Sigmoid colon (tissue), 7 donors: ENCODE data around the gene INO80D. TPM values are rescaled to one million over a fixed set of nuclear protein-coding genes. Genes with fewer than 3 reads are reported as not detected.

Source experiments
- DNase-seq: peaks from one replicate; pipeline ENCODE4 v3.0.0-alpha.2; 2019
- H3K27ac ChIP-seq, 4 donors: fragments of 200-600 bp; sonication (generic); one replicate each; pipeline ENCODE4 v1.5.1; 2016 to 2019; ENCODE audit warnings: mild to moderate bottlenecking in 1 of 4
- H3K27me3 ChIP-seq, 3 donors: fragments of 200-600 bp; sonication (generic); one replicate each; pipeline ENCODE4 v1.5.1; 2019; ENCODE audit warnings: mild to moderate bottlenecking in 1 of 3
- H3K36me3 ChIP-seq, 4 donors: fragments of 200-600 bp; sonication (generic); one replicate each; pipeline ENCODE4 v1.5.1; 2016 to 2019
- H3K4me1 ChIP-seq, 4 donors: fragments of 200-600 bp; sonication (generic); one replicate each; pipeline ENCODE4 v1.5.1; 2017 to 2019
- H3K4me3 ChIP-seq, 4 donors: fragments of 200-600 bp; sonication (generic); one replicate each; pipeline ENCODE4 v1.5.1; 2017 to 2019; ENCODE audit warnings: mild to moderate bottlenecking in 2 of 4, moderate library complexity in 1 of 4
- H3K9me3 ChIP-seq, 4 donors: fragments of 200-600 bp in 3 of 4; sonication (generic) in 3 of 4; one replicate each; pipeline versions ENCODE4 v1.5.1 to v1.6.1; 2013 to 2019
- EP300 ChIP-seq, 4 donors: sonication (generic); formaldehyde crosslinking; IDR thresholded peaks; one replicate each; pipeline ENCODE4 v1.6.1; 2017; ENCODE audit warnings: antibody characterized with exemption in 4 of 4
- POLR2A ChIP-seq, 2 donors: fragments of 450-650 bp; IDR thresholded peaks; one replicate each; pipeline ENCODE4 v1.6.1; 2016; ENCODE audit warnings: antibody characterized with exemption in 2 of 2, mild to moderate bottlenecking in 2 of 2, moderate library complexity in 2 of 2
- POLR2AphosphoS5 ChIP-seq, 4 donors: sonication (generic); formaldehyde crosslinking; IDR thresholded peaks; one replicate each; pipeline ENCODE4 v1.6.1; 2017; ENCODE audit warnings: antibody characterized with exemption in 4 of 4
- WGBS, 2 donors: extraction: QIAGEN DNeasy Blood & Tissue Kit; methylation state at CpG; one replicate each; pipeline ENCODE4 v1.1.7; 2013; 5-methylcytosine and 5-hydroxymethylcytosine counted together
- intact Hi-C: fragments of 100-400 bp; cut with DNase I; formaldehyde crosslinking; loops from one replicate; pipeline ENCODE4 v1.15.1; 2023
- polyA plus RNA-seq, 3 donors: library from polyadenylated mRNA; stranded (reverse); fragments of 200-250 nt; gene quantifications; one replicate each; pipeline ENCODE4 v1.2.3, GENCODE V29; 2013
- total RNA-seq, 4 donors: library from RNA; depleted of rRNA; stranded (reverse); fragments of >200 nt; gene quantifications; one replicate each; pipeline ENCODE4 v1.1.0, GENCODE V29; 2016
- TF ChIP-seq, protein P1 (sequence below), 4 experiments: fragments of 450-650 bp in 3 of 4; fragments of 200-600 bp in 1 of 4; IDR thresholded peaks; one replicate each; pipeline ENCODE4 v1.5.1; 2016 to 2019; ENCODE audit warnings: antibody characterized with exemption in 4 of 4, mild to moderate bottlenecking in 3 of 4, moderate library complexity in 2 of 4
- donor health status: healthy with polysubstance abuse.
- donor health status: Bipolar disorder and iron deficiency.
- donor health status: healthy.

Gene INO80D
- total and polyA plus RNA-seq, 7 donors = 1.2 to 19.8 (median 13.0) TPM

DNA sequence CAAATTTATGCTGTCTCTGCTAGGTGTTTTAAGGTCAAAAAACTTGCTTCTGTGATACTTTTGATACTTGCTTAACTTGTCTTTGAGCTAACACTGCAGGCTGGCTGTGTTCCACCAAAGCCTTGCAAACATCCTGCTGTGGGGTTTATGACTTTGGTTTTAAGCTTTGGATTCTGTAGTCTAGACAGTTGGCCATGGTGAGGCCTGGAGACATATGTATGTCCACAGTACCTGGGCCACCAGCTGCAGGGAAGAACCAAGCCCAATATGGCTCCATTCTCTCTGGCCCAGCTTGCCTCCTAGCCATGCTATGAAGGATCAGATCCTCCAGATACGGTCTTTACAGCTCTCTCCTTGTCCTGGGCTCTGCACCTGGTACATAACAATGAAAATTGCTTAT is 113.9 kb downstream of the INO80D start:
- Histone ChIP-seq H3K27me3 (no peaks in the 10 kb centered on the region), H3K4me3 (no peak overlapping the region), H3K9me3 (no peaks in the 10 kb centered on the region), H3K27ac (no peak overlapping the region), H3K4me1 (peaks cover 0 to 19% (median 10%) of the 10 kb centered on the region in 4 donors), H3K36me3 (no peaks in the 10 kb centered on the region)
- WGBS, 2 donors = 17 to 62% methylated on average over 1 of the region's 1 CpG
- intact Hi-C loops = no loop called here
- TF ChIP-seq POLR2AphosphoS5 (IDR thresholded peaks at IDR 0.05) (no peak), EP300 (IDR thresholded peaks at IDR 0.05) (no peak), POLR2A (IDR thresholded peaks at IDR 0.05) (no peak)
- TF ChIP-seq, protein P1, sequence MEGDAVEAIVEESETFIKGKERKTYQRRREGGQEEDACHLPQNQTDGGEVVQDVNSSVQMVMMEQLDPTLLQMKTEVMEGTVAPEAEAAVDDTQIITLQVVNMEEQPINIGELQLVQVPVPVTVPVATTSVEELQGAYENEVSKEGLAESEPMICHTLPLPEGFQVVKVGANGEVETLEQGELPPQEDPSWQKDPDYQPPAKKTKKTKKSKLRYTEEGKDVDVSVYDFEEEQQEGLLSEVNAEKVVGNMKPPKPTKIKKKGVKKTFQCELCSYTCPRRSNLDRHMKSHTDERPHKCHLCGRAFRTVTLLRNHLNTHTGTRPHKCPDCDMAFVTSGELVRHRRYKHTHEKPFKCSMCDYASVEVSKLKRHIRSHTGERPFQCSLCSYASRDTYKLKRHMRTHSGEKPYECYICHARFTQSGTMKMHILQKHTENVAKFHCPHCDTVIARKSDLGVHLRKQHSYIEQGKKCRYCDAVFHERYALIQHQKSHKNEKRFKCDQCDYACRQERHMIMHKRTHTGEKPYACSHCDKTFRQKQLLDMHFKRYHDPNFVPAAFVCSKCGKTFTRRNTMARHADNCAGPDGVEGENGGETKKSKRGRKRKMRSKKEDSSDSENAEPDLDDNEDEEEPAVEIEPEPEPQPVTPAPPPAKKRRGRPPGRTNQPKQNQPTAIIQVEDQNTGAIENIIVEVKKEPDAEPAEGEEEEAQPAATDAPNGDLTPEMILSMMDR (IDR thresholded peaks at IDR 0.05) = no peak
- DNase-seq = peak; percentile 66

- H3K9me3 ChIP-seq = no peaks in the 10 kb centered on the region
- peaks cover 0 to 11% (median 6%) of the 10 kb centered on the region in 4 donors for H3K4me1 ChIP-seq
- TF ChIP-seq POLR2AphosphoS5 (IDR thresholded peaks at IDR 0.05) (no peak), POLR2A (IDR thresholded peaks at IDR 0.05) (no peak), EP300 (IDR thresholded peaks at IDR 0.05) (no peak)
- TF ChIP-seq, protein P1 (IDR thresholded peaks at IDR 0.05) = no peak
- no peak overlapping the region for H3K27ac ChIP-seq
- intact Hi-C loops = no loop called here
- DNase-seq = no peak
- H3K4me3 ChIP-seq = no peak overlapping the region
- H3K27me3 ChIP-seq = no peaks in the 10 kb centered on the region
- 84 to 90% methylated on average over 5 of the region's 5 CpGs for WGBS, 2 donors
- H3K36me3 ChIP-seq = no peaks in the 10 kb centered on the region
These were observed 115.6 kb downstream of the INO80D start for GRCh38 chr2:205970348-205970747.

- Histone ChIP-seq H3K36me3 (no peaks in the 10 kb centered on the region), H3K4me1 (peaks cover 0 to 3% (median under 1%) of the 10 kb centered on the region in 4 donors), H3K9me3 (no peaks in the 10 kb centered on the region), H3K27me3 (no peaks in the 10 kb centered on the region), H3K27ac (no peak overlapping the region), H3K4me3 (no peak overlapping the region)
- WGBS, 2 donors = 91 to 94% methylated on average over 4 of the region's 4 CpGs
- DNase-seq = no peak
- TF ChIP-seq, protein P1 (IDR thresholded peaks at IDR 0.05) = no peak
- no peak for TF ChIP-seq POLR2A (IDR thresholded peaks at IDR 0.05)
- no peak for TF ChIP-seq EP300 (IDR thresholded peaks at IDR 0.05)
- TF ChIP-seq POLR2AphosphoS5 (IDR thresholded peaks at IDR 0.05) = no peak
- intact Hi-C loops = no loop called here
These were observed 116.4 kb downstream of the INO80D start for GRCh38 chr2:205969584-205969983.

GRCh38 chr2:205967391-205968075 is 118.4 kb downstream of the INO80D start:
- Histone ChIP-seq H3K4me1 (no peaks in the 10 kb centered on the region), H3K27ac (no peak overlapping the region), H3K27me3 (no peaks in the 10 kb centered on the region), H3K36me3 (no peaks in the 10 kb centered on the region), H3K4me3 (no peak overlapping the region), H3K9me3 (no peaks in the 10 kb centered on the region)
- DNase-seq = no peak
- WGBS, 2 donors = 79 to 87% methylated on average over 7 of the region's 7 CpGs
- TF ChIP-seq, protein P1 (IDR thresholded peaks at IDR 0.05) = no peak
- no peak for TF ChIP-seq POLR2A (IDR thresholded peaks at IDR 0.05)
- TF ChIP-seq POLR2AphosphoS5 (IDR thresholded peaks at IDR 0.05) = no peak
- no peak for TF ChIP-seq EP300 (IDR thresholded peaks at IDR 0.05)
- intact Hi-C loops = no loop called here

DNA sequence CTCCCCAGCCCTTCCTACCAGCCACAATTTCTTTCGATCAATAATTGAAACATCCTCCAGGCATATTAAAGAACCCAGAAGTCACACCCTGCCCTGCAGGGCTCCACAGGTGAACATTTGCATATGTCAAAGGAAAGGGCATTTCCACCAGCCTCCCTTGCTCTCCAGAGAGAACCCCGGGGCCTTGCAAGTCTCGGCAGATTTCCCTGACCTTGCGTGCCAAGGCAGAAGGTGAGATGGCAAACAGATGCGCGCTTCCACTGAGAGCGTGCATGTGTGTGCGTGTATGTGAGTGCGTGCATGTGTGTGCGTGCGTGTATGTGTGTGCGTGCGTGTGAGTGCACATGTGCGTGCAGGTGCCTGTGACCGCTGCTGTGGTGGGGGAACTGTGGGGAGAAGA is 120.3 kb downstream of the INO80D start:
- no peak for TF ChIP-seq POLR2A (IDR thresholded peaks at IDR 0.05)
- TF ChIP-seq, protein P1 (IDR thresholded peaks at IDR 0.05) = no peak
- no peak for TF ChIP-seq POLR2AphosphoS5 (IDR thresholded peaks at IDR 0.05)
- no peak for TF ChIP-seq EP300 (IDR thresholded peaks at IDR 0.05)
- peak; percentile 41 for DNase-seq
- Histone ChIP-seq H3K4me1 (no peaks in the 10 kb centered on the region), H3K27me3 (no peaks in the 10 kb centered on the region), H3K9me3 (no peaks in the 10 kb centered on the region), H3K27ac (no peak overlapping the region), H3K4me3 (no peak overlapping the region), H3K36me3 (no peaks in the 10 kb centered on the region)
- WGBS, 2 donors = 95 to 96% methylated on average over 15 of the region's 15 CpGs
- intact Hi-C loops = no loop called here
